GM21619 (cell line): ENCODE results near the gene GPSM1.
"Not testable (repeated sequence)": the region's sequence is repeated elsewhere in the genome, so short reads cannot be mapped to it uniquely, and the experiment has no call there.

ENCODE experiments used
- ATAC-seq: cut with Tn5 transposase; IDR thresholded peaks from one replicate; pipeline ENCODE4 v1.9.1; 2021; ENCODE audit not compliant: unreplicated experiment

The GPSM1 gene

GRCh38 chr9:136343121-136343883, 16.0 kb downstream of the GPSM1 start:
- no peak for ATAC-seq

GRCh38 chr9:136343884-136344269, 16.5 kb downstream of the GPSM1 start:
- ATAC-seq = no peak

- no peak for ATAC-seq
These were observed 17.4 kb downstream of the GPSM1 start for GRCh38 chr9:136344544-136345280.

- ATAC-seq = no peak
These were observed 18.2 kb downstream of the GPSM1 start for GRCh38 chr9:136345281-136346156.

- no peak for ATAC-seq
These were observed 18.8 kb downstream of the GPSM1 start for GRCh38 chr9:136346157-136346481.

GRCh38 chr9:136346927-136347465, 19.7 kb downstream of the GPSM1 start:
- ATAC-seq = no peak

- ATAC-seq = no peak
These were observed 20.3 kb downstream of the GPSM1 start for GRCh38 chr9:136347472-136348256.

- no peak for ATAC-seq
These were observed 21.4 kb downstream of the GPSM1 start for GRCh38 chr9:136348691-136349090.

- no peak for ATAC-seq
These were observed 22.2 kb downstream of the GPSM1 start for GRCh38 chr9:136349546-136349945.

GRCh38 chr9:136351252-136351800, 24.0 kb downstream of the GPSM1 start:
- ATAC-seq = no peak

- not testable (repeated sequence) for ATAC-seq
These were observed 24.5 kb downstream of the GPSM1 start for GRCh38 chr9:136351868-136352267.

- no peak for ATAC-seq
These were observed 25.3 kb downstream of the GPSM1 start for GRCh38 chr9:136352682-136353081.

GRCh38 chr9:136353088-136353487, 25.7 kb downstream of the GPSM1 start:
- no peak for ATAC-seq

GRCh38 chr9:136353757-136354488, 26.6 kb downstream of the GPSM1 start:
- ATAC-seq = no peak

- ATAC-seq = no peak
These were observed 27.3 kb downstream of the GPSM1 start for GRCh38 chr9:136354592-136355085.

- ATAC-seq = no peak
These were observed 28.5 kb downstream of the GPSM1 start for GRCh38 chr9:136355616-136356557.

GRCh38 chr9:136357202-136357725, 29.9 kb downstream of the GPSM1 start:
- ATAC-seq = no peak

GRCh38 chr9:136358016-136358415, 30.7 kb downstream of the GPSM1 start:
- no peak for ATAC-seq
